Measurements from ENCODE around the gene EXOSC5.

GRCh38 chr19:41398598-41398997 is 1.4 kb upstream of the EXOSC5 start:
- TF ChIP-seq CTCF (IDR thresholded peaks at IDR 0.05; ENCODE audit: insufficient read depth, low read length, poor library complexity, severe bottlenecking) (no peak), EZH2phosphoT487 (conservative IDR thresholded peaks at IDR 0.05; ENCODE audit: low read length) (no peak)

All from SU-DHL-6 (cell line).